GM23338 (cell line): ENCODE results near the gene CPEB2. TPM values are rescaled to one million over a fixed set of nuclear protein-coding genes. Genes with fewer than 3 reads are reported as not detected.

ENCODE experiments used
- ATAC-seq: fragments of 200-7000 bp; cut with Tn5 transposase; 3 replicates; pipeline ENCODE4 v1.9.1; 2020
- DNase-seq: peaks from one replicate; pipeline ENCODE4 v3.0.0-alpha.2; 2015; ENCODE audit warnings: low spot score
- H2AFZ ChIP-seq: fragments of 200-600 bp; sonication (generic); 2 replicates; pipeline ENCODE4 v1.8.0; 2016; ENCODE audit warnings: antibody characterized with exemption, mild to moderate bottlenecking, moderate library complexity
- H3F3A ChIP-seq: fragments of 200-600 bp; sonication (generic); replicated peaks from 2 replicates; pipeline ENCODE4 v1.8.0; 2017; ENCODE audit warnings: antibody characterized with exemption, mixed run types, low read depth
- H3K27ac ChIP-seq: fragments of 200-600 bp; sonication (generic); 2 replicates; pipeline ENCODE4 v1.6.1; 2016; ENCODE audit warnings: low read depth
- H3K27me3 ChIP-seq: fragments of 200-600 bp; sonication (generic); 2 replicates; pipeline ENCODE4 v1.8.0; 2016; ENCODE audit warnings: mild to moderate bottlenecking, mixed run types, moderate library complexity; ENCODE audit not compliant: insufficient read depth
- H3K36me3 ChIP-seq: fragments of 200-600 bp; sonication (generic); 2 replicates; pipeline ENCODE4 v1.8.0; 2016; ENCODE audit warnings: mild to moderate bottlenecking; ENCODE audit not compliant: insufficient read depth
- H3K4me1 ChIP-seq: fragments of 200-600 bp; sonication (generic); 2 replicates; pipeline ENCODE4 v1.8.0; 2016; ENCODE audit warnings: mild to moderate bottlenecking, moderate library complexity; ENCODE audit not compliant: insufficient read depth
- H3K4me2 ChIP-seq: fragments of 200-600 bp; sonication (generic); 2 replicates; pipeline ENCODE4 v1.7.1; 2017; ENCODE audit warnings: mixed run types
- H3K4me3 ChIP-seq: fragments of 200-600 bp; sonication (generic); 2 replicates; pipeline ENCODE4 v1.6.1; 2016; ENCODE audit warnings: mixed run types
- H3K79me2 ChIP-seq: fragments of 200-600 bp; sonication (generic); replicated peaks from 2 replicates; pipeline ENCODE4 v1.8.0; 2017; ENCODE audit warnings: mild to moderate bottlenecking; ENCODE audit not compliant: insufficient read depth
- H3K9me2 ChIP-seq: fragments of 200-600 bp; sonication (generic); 2 replicates; pipeline ENCODE4 v1.8.0; 2017; ENCODE audit not compliant: insufficient read depth
- H4K20me1 ChIP-seq: fragments of 200-600 bp; sonication (generic); replicated peaks from 2 replicates; pipeline ENCODE4 v1.8.0; 2017; ENCODE audit warnings: mild to moderate bottlenecking; ENCODE audit not compliant: insufficient read depth
- H3K27ac Mint-ChIP-seq: 2 replicates; pipeline ENCODE4 v1.8.0; 2020; ENCODE audit warnings: inconsistent platforms, mild to moderate bottlenecking, moderate library complexity, mixed read lengths
- H3K27me3 Mint-ChIP-seq: 3 replicates; pipeline ENCODE4 v1.8.0; 2022; ENCODE audit warnings: low read depth, mild to moderate bottlenecking, moderate library complexity, mixed read lengths, inconsistent platforms; ENCODE audit not compliant: insufficient read depth, poor library complexity
- H3K36me3 Mint-ChIP-seq: 3 replicates; pipeline ENCODE4 v1.8.0; 2021; ENCODE audit warnings: low read depth, mild to moderate bottlenecking, inconsistent platforms, moderate library complexity, mixed read lengths
- H3K4me1 Mint-ChIP-seq: 3 replicates; pipeline ENCODE4 v1.8.0; 2020; ENCODE audit warnings: mild to moderate bottlenecking, inconsistent platforms, mixed read lengths
- H3K4me3 Mint-ChIP-seq: 3 replicates; pipeline ENCODE4 v1.8.0; 2021; ENCODE audit warnings: moderate library complexity, mild to moderate bottlenecking, inconsistent platforms, mixed read lengths
- H3K9me3 Mint-ChIP-seq: 3 replicates; pipeline ENCODE4 v1.8.0; 2020; ENCODE audit warnings: moderate library complexity, mild to moderate bottlenecking, inconsistent platforms, mixed read lengths
- CREB1 ChIP-seq: fragments of 250-450 bp; sonication (Bioruptor Pico); IDR thresholded peaks from 2 replicates; pipeline ENCODE4 v1.5.0; 2020; ENCODE audit warnings: low read depth, mild to moderate bottlenecking, moderate library complexity
- EZH2 ChIP-seq: fragments of 200-600 bp; sonication (generic); IDR thresholded peaks from one replicate; pipeline ENCODE4 v1.8.0; 2017; ENCODE audit warnings: antibody characterized with exemption, mild to moderate bottlenecking, low read depth; ENCODE audit not compliant: unreplicated experiment
- EZH2phosphoT487 ChIP-seq: fragments of 200-600 bp; sonication (generic); IDR thresholded peaks from one replicate; pipeline ENCODE4 v1.8.1; 2018; ENCODE audit warnings: antibody characterized with exemption; ENCODE audit not compliant: unreplicated experiment
- JUNB ChIP-seq: IDR thresholded peaks from one replicate; pipeline ENCODE4 v1.6.1; 2016; ENCODE audit warnings: antibody characterized with exemption; ENCODE audit not compliant: unreplicated experiment
- NANOG ChIP-seq: IDR thresholded peaks from 2 replicates; pipeline ENCODE4 v1.6.1; 2016; ENCODE audit warnings: antibody characterized with exemption, borderline replicate concordance
- POLR2AphosphoS5 ChIP-seq: IDR thresholded peaks from 2 replicates; pipeline ENCODE4 v1.6.1; 2016; ENCODE audit warnings: antibody characterized with exemption, low read depth
- STAT1 ChIP-seq: IDR thresholded peaks from one replicate; pipeline ENCODE4 v1.6.1; 2016; ENCODE audit warnings: antibody characterized with exemption; ENCODE audit not compliant: unreplicated experiment
- ZNF114 ChIP-seq: fragments of 250-450 bp; sonication (Bioruptor Pico); IDR thresholded peaks from 2 replicates; pipeline ENCODE4 v1.5.0; 2020; ENCODE audit warnings: mild to moderate bottlenecking, moderate library complexity
- ZNF331 ChIP-seq: fragments of 250-450 bp; sonication (Bioruptor Pico); IDR thresholded peaks from 2 replicates; pipeline ENCODE4 v1.5.0; 2020; ENCODE audit warnings: low read depth, mild to moderate bottlenecking, moderate library complexity
- ZNF462 ChIP-seq: fragments of 250-450 bp; sonication (Bioruptor Pico); IDR thresholded peaks from 2 replicates; pipeline ENCODE4 v1.5.0; 2020; ENCODE audit warnings: mild to moderate bottlenecking, moderate library complexity
- polyA plus RNA-seq: library from polyadenylated mRNA; unstranded; fragments of >200 nt; fragmentation: Nextera tagmentation; extraction: Ambion mirVana; gene quantifications from 2 replicates; pipeline ENCODE4 v1.2.1, GENCODE V29; 2016
- total RNA-seq: library from RNA; depleted of rRNA; stranded (reverse); fragments of >200 nt; shearing (Covaris generic); gene quantifications from 2 replicates; pipeline ENCODE4 v1.2.3, GENCODE V29; 2014
- TF ChIP-seq, protein P1 (sequence below): IDR thresholded peaks from 2 replicates; pipeline ENCODE4 v1.6.1; 2016; ENCODE audit warnings: antibody characterized with exemption

CPEB2 gene
- total and polyA plus RNA-seq, 2 experiments from 2014 or later, result 0.66 to 2.4 TPM

DNA sequence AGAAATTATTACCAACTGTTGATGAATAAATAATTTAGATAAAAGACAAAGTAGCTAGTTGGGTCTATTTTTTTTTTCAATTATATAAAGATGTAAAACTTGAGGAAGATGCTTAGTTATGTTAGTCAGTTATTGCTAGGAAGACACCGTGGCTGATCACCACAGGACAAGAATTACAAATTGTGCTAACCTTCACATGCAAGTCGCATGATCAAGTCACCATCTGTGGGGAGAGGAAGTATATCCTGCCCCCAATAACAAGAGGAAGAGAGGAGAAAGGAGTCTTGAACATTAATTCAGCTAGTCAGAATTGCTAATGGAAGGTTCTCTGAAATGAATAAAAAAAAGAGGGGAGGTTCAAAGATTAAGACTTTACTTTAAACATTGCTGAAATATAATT lies 52.3 kb downstream of the CPEB2 start (continued):
- TF ChIP-seq EZH2phosphoT487 (no peak), POLR2AphosphoS5 (no peak), JUNB (no peak), STAT1 (no peak), ZNF114 (CRISPR knock-in tag) (no peak), CREB1 (CRISPR knock-in tag) (no peak), EZH2 (no peak), ZNF331 (CRISPR knock-in tag) (no peak)
- TF ChIP-seq, protein P1, sequence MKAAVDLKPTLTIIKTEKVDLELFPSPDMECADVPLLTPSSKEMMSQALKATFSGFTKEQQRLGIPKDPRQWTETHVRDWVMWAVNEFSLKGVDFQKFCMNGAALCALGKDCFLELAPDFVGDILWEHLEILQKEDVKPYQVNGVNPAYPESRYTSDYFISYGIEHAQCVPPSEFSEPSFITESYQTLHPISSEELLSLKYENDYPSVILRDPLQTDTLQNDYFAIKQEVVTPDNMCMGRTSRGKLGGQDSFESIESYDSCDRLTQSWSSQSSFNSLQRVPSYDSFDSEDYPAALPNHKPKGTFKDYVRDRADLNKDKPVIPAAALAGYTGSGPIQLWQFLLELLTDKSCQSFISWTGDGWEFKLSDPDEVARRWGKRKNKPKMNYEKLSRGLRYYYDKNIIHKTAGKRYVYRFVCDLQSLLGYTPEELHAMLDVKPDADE, result no peak

DNA sequence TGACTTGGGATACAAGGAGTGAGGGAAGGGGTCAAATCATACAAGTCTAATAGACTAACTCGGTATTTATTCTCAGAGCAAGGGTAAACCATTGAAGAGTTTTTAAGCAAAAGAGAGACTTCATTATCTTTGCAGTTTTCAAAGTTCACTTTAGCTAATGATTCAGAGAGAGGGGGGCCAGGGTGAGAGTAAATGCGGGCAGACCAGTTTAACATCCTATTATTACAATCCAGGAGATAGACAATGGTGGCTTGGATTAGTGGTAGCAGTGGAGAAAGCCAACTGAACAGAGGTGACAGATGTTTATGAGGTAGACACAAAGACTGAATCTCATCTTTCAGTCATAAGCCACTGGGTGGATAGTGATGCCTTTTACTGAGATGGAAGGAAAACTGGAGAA lies 57.9 kb downstream of the CPEB2 start:
- Histone ChIP-seq H3K79me2 (no peaks in the 10 kb centered on the region), H3K9me2 (peaks cover 4% of the 10 kb centered on the region; the same call in 1 of the 2 replicates), H2AFZ (no peak overlapping the region), H3K4me2 (no peak overlapping the region), H3K36me3 (no peaks in the 10 kb centered on the region), H3K4me3 (no peak overlapping the region), H3F3A (no peaks in the 10 kb centered on the region), H4K20me1 (no peaks in the 10 kb centered on the region), H3K27ac (no peak overlapping the region), H3K27me3 (no peaks in the 10 kb centered on the region), H3K4me1 (no peaks in the 10 kb centered on the region)
- DNase-seq, result no peak
- ATAC-seq, result no peak
- H3K4me1 Mint-ChIP-seq, result no peaks in the 10 kb centered on the region
- TF ChIP-seq ZNF331 (CRISPR knock-in tag) (no peak), CREB1 (CRISPR knock-in tag) (no peak), POLR2AphosphoS5 (no peak), ZNF114 (CRISPR knock-in tag) (no peak), NANOG (no peak), ZNF462 (CRISPR knock-in tag) (no peak)
- TF ChIP-seq, protein P1, result no peak
- peaks cover 8% of the 10 kb centered on the region; the same call in 2 of the 3 replicates for H3K9me3 Mint-ChIP-seq
- no peak overlapping the region for H3K4me3 Mint-ChIP-seq
- H3K27me3 Mint-ChIP-seq, result no peaks in the 10 kb centered on the region
- no peak overlapping the region for H3K27ac Mint-ChIP-seq
- H3K36me3 Mint-ChIP-seq, result peaks cover 9% of the 10 kb centered on the region
